ENCODE measurements around the gene DNAH6. TPM values are rescaled to one million over a fixed set of nuclear protein-coding genes. Genes with fewer than 3 reads are reported as not detected.

DNAH6 gene
- polyA plus RNA-seq, 4 donors: 1.7 to 3.0 (median 2.2) TPM

DNA sequence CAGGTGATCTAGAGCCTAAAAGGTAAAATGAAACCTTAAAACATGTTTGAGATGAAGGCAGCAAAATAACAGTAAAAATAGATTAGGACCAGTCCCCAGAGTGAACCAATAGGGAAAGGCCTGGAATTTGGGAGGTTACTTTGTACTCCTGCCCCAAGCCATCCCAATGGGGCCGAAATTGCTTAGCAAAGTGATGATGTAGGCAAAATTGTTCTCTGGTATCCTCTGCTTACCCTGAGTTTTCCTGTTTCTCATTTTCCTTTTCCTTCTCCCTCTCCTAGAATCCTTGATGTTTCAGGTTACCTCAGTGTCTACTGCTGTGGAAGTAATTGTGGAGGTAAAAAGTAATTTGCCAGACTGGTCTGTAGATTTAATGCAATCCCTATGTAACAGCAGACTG lies 271.7 kb downstream of the DNAH6 start:
- no peak for DNase-seq (ENCODE audit: low read depth in 4 of 4, low spot score in 3 of 4)

DNA sequence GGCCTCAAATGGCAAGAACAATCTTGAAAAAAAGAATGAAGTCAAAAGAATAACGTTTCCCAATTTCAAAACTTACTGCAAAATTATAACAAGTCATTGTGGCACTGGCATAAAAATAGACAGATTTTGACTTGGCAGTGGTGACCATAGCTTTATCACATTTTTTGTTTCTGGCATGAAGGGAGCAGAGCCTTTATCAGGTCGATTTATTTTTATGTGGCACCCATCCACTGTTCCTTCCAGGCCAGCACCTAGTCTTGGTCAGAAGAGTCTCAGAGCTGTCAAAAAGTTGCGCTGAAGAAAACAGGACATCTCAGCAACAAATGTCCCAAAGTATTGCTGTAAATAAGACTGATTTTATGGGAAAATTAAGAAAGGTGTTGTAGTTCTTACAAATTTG lies 272.2 kb downstream of the DNAH6 start:
- DNase-seq (ENCODE audit: low read depth in 4 of 4, low spot score in 3 of 4): no peak

- DNase-seq (ENCODE audit: low read depth in 4 of 4, low spot score in 3 of 4): no peak
These were observed 276.7 kb downstream of the DNAH6 start for GRCh38 chr2:84792856-84793522.

DNA sequence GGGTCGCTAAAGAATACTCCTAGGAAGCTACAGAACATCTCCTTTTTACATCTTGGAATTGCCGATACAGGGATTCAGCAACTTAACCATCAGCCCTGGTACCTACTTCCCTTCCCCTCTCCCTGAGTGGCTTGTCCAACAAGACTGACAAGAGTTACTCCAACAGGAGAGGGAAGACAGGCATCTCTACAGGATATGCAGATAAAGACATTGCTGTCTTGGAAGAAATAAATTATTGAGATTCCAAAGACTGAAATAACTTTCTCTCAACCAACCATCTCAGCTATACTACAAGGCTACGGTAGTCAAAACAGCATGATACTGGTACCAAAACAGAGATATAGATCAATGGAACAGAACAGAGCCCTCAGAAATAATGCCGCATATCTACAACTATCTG lies 277.3 kb downstream of the DNAH6 start:
- DNase-seq (ENCODE audit: low read depth in 4 of 4, low spot score in 3 of 4): no peak

DNA sequence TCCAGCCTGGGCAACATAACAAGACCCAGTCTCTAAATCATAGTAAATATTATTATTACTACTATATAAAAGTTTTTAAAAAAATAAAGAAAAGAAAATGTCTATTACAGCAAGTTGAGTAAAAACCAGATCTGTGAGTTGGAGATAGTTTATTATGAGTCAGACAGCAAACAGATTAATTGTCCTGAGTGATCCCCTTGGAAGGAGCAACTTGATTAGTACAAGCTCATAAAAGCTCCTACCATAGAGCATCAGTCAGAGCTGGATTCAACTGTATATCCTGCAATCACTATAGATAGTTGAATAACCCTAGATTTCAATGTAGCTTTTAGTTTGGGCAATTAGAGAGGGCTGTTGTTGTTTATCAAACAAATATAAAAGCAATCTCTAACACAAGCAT lies 280.5 kb downstream of the DNAH6 start:
- no peak for DNase-seq (ENCODE audit: low read depth in 4 of 4, low spot score in 3 of 4)

GRCh38 chr2:84797271-84797670 lies 281.0 kb downstream of the DNAH6 start:
- DNase-seq (ENCODE audit: low read depth in 4 of 4, low spot score in 3 of 4): no peak

- no peak for DNase-seq (ENCODE audit: low read depth in 4 of 4, low spot score in 3 of 4)
These were observed 283.5 kb downstream of the DNAH6 start for GRCh38 chr2:84799772-84800171.

DNA sequence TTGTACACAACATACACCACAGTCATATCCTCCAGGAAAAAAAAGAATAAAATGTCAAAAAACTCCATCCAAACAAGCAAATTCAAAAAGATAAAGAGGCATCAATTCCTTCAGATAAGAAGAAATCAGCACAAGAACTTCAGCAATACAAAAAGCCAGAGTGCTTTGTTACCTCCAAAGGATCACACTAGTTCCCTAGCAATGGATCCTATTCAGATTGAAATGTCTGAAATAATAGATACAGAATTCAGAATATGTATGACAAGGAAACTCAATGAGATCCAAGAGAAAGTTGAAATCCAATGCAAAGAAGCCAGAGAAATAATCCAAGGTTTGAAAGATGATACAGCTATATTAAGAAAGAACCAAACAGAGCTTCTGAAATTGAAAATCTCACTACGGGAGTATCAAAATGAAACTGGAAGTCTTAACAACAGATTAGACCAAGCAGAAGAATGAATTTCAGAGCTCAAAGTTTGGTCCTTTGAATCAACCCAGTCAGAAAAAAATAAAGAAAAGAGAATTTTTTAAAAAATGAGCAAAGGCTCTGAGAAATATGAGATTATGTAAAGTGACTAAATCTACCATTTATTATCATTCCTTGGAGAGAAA lies 284.0 kb downstream of the DNAH6 start:
- no peak for DNase-seq (ENCODE audit: low read depth in 4 of 4, low spot score in 3 of 4)

- no peak for DNase-seq (ENCODE audit: low read depth in 4 of 4, low spot score in 3 of 4)
These were observed 285.5 kb downstream of the DNAH6 start for GRCh38 chr2:84801811-84802210.

DNA sequence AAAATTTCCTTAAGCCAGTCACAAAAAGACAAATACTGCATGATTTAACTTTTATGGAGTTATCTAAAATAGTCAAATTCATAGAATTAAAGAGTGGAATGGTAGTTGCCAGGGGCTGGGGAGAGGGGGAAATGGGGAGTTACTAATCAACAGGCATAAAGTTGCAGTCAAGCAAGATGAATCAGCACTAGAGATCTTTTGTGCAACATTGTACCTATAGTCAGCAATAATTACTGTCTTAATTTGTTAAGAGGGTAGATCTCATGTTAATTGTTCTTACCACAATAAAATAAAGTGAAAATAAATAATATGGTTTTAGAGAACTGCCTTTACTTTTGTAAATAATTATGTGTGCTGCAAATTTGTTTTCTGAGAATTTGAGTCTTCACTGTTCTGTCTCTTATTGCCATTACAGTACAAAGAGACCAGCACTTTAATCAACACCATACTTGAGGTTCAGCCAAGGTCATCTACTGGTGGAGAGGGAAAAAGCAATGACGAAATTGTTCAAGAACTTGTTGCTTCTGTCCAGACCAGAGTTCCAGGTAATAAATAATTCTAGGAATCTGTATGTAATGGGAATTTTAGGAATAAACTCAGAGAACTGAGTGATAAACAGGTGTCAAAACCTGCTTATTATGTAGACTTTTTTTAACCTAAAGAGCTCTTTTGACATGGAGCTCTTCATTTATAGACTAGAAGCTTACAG lies 289.1 kb downstream of the DNAH6 start:
- DNase-seq (ENCODE audit: low read depth in 4 of 4, low spot score in 3 of 4): no peak

DNA sequence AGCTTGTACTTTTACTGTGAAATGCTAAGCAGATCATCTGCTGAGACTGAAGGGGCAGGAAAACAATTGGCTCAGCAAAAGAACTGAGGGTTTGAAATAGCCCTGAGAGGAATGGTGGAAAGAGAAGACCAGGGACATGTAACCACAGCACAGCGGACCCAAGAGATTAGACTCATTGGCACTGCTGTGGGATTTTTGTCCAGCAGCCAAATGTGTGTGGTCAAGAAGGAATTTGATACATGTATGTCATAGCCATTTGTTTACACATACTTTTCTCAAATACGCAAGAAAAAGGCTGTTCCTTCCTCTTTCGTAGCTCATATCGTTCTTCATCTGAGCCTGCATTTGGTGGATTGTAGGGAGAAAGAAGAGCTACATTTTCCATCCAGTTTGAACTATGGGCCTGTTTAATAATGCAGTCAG lies 290.8 kb downstream of the DNAH6 start:
- no peak for DNase-seq (ENCODE audit: low read depth in 4 of 4, low spot score in 3 of 4)

DNA sequence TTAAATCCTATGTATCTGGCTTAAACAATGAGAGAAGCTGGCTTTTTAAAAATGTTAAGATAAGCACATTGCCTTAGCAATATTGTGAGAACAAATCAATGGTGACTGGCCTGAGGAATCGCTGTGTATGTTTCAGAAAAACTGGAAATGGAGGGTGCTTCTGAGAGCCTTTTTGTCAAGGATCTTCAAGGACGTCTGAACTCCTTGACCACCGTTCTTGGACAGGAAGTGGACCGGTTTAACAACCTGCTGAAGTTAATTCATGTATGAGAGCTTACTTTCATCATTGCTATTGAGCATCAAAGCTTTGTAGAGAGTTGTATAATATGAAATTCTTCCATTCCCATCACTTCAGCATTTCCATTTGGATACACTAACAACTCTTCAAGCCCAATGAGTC lies 292.0 kb downstream of the DNAH6 start:
- no peak for DNase-seq (ENCODE audit: low read depth in 4 of 4, low spot score in 3 of 4)

- no peak for DNase-seq (ENCODE audit: low read depth in 4 of 4, low spot score in 3 of 4)
These were observed 295.6 kb downstream of the DNAH6 start for GRCh38 chr2:84811839-84812431.

GRCh38 chr2:84815146-84815545 lies 298.8 kb downstream of the DNAH6 start:
- DNase-seq (ENCODE audit: low read depth in 4 of 4, low spot score in 3 of 4): no peak

- no peak for DNase-seq (ENCODE audit: low read depth in 4 of 4, low spot score in 3 of 4)
These were observed 300.2 kb downstream of the DNAH6 start for GRCh38 chr2:84816426-84817026.

GRCh38 chr2:84817239-84817655 lies 300.9 kb downstream of the DNAH6 start:
- DNase-seq (ENCODE audit: low read depth in 4 of 4, low spot score in 3 of 4): no peak

- DNase-seq (ENCODE audit: low read depth in 4 of 4, low spot score in 3 of 4): no peak
These were observed 305.5 kb downstream of the DNAH6 start for GRCh38 chr2:84821806-84822205.

DNA sequence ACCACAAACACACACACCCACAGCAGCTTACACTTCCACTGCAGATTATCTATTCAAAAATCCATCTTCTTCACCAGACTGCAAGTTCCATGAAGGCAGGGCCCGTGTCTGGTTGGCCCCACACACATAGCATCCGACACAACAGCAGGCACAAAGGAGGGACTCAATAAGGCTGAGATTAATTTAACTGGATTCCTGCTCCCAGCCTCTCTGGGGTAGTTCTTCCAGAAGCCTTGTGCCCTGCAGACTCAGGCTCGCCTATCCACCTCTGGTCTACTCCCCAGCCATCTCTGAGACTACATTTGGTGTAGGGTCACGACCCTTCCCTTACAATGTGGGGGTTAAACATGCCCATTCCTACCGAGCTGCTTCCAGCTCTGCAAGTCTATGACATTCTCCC lies 306.9 kb downstream of the DNAH6 start:
- no peak for DNase-seq (ENCODE audit: low read depth in 4 of 4, low spot score in 3 of 4)

GRCh38 chr2:84823788-84824187 lies 307.5 kb downstream of the DNAH6 start:
- DNase-seq (ENCODE audit: low read depth in 4 of 4, low spot score in 3 of 4): no peak

DNA sequence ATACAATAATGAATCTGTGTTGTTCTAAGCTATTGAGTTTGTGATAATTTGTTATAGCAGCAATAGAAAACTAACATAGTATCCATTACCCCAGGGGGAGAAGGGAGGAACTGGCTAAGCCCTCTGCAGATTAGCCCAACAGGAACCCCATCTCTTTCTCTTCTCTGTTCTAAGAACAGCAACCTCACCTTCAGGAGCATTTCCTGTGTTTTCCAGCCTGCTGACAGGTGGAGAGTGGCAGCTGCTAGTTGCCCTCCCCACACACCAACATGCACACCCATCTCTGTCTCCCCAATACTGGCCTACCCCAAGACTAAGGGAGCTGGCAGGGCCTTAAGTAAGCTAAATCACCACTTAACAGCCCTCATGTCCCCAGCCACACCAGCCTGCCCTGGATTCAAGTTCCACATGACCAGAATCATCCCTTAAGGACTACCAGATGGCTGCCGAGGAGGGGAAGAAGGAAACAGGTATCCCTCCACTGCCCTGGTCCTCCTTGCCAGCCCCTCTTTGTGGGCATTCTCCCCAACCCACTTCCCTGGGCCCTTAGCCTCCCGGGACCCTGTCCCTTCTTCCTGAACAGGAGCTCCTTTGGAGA lies 311.8 kb downstream of the DNAH6 start:
- no peak for DNase-seq (ENCODE audit: low read depth in 4 of 4, low spot score in 3 of 4)

- DNase-seq (ENCODE audit: low read depth in 4 of 4, low spot score in 3 of 4): no peak
These were observed 313.4 kb downstream of the DNAH6 start for GRCh38 chr2:84829693-84830092.

Data from right renal pelvis (tissue), 4 donors.